Fibroblast of skin of left biceps (primary cell): ENCODE data around the gene PRIM2.
"Not testable (repeated sequence)": the region's sequence is repeated elsewhere in the genome, so short reads cannot be mapped to it uniquely, and the experiment has no call there.

Experiments
- DNase-seq, 2 experiments: peaks; one replicate each; pipeline ENCODE4 v3.0.0-alpha.2; 2013; ENCODE audit warnings: low read depth in 2 of 2

The PRIM2 gene

DNA sequence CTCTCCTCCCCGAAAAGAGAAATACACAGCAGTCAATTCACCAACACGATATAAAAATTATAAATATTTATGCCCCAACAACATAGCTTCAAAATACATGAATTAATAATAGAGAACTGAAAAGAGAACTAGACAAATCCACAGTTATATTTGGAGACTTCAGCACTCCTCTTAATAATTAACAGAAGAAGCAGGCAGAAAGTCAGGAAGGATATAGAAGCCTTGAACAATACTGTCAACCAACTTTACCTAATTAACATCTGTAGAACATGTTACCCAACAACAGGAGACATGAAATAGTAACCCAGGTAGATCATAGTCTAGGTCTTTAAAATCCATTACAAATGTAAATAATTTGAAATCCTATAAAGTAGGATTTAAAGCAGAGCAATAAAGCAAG, 293.2 kb downstream of the PRIM2 start:
- DNase-seq = not testable (repeated sequence)

DNA sequence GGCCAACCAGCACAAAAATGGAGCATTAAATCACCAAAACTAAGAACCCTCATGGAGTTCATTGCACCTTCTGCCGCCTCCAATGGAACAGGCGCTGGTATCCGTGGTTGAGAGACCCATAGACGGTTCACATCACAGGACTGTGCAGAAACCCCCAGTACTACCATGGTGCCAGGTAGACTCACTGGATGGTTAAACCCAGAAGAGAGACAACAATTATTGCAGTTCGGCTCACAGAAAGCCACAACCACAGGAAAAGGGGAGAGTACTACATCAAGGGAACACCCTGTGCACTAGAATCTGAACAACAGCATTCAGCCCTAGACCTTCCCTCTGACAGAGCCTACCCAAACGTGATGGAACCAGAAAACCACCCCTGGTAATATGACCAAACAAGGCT, 301.5 kb downstream of the PRIM2 start:
- DNase-seq = not testable (repeated sequence)

DNA sequence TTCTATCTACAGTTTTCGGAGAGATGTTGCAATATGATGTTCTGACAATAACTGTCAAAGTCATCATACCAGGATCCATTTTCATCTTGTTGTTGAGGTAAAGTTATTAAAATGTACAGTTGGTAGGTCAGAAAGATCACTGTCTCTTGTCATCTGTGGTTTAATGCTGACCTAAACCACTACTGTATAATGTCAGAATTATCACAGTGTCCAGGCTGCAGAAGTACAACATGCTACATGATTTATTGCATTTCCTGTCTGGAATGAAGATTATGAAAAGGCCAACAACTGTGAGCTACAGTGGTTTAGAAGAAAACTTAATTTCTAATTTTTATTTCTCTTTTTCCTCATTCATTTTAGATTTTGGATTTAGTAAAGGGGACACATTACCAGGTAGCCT, 314.3 kb downstream of the PRIM2 start:
- not testable (repeated sequence) for DNase-seq

DNA sequence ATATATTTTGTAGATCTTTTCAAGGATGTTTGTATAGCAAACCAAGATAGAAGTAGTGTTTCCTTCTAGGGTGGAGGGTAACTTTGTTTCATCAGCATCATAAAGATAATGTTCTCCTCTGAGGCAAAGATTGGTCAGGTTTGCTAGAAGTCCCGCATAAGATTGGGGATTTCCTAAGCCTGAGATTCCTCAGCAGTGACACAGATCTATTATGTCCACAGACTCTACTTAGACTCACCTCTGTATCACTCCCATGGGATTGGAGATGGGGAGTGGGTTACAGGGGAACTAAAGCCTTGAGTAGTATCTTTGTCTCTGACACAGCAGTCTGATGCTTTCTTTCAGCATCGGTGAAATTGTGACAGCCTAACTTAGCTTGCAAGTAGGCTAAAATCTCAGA, 341.1 kb downstream of the PRIM2 start:
- not testable (repeated sequence) for DNase-seq

DNA sequence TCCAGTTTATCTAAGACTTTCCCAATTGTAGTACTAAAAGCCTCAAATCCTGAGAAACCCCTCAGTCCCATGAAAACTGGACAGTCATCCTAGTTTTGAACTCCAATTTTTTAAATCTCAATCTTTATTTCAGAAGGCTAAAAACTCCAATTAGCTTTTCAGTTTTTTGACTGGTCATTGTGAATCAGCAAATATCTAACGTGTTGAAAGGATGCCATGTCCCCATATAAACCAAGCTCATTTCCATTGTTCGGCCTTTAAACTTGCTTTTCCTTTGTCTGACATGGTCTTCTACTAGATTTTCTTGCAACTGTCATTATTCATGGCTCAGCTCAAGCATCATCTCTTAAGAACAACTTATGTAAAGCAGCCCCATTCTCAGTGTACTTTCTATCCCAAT, 342.4 kb downstream of the PRIM2 start:
- DNase-seq = not testable (repeated sequence)

DNA sequence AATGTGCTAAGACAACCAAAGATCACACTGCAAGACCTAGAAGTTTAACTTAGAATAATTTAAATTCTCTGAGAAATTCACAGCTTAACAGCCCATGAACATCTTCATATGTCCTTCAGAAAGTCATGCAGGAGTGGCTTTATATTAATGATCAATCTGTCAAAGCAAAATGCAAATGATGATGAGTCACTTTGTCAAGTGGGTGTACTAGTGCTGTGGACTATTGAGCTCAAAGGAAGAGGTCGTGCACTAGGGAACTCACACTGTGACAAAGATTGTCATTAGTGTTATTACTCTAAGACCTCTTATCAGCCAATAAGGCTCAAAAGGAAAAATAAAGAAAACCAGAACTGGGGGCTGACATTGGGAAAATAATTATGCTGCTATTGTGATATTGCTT, 343.5 kb downstream of the PRIM2 start:
- DNase-seq = not testable (repeated sequence)

DNA sequence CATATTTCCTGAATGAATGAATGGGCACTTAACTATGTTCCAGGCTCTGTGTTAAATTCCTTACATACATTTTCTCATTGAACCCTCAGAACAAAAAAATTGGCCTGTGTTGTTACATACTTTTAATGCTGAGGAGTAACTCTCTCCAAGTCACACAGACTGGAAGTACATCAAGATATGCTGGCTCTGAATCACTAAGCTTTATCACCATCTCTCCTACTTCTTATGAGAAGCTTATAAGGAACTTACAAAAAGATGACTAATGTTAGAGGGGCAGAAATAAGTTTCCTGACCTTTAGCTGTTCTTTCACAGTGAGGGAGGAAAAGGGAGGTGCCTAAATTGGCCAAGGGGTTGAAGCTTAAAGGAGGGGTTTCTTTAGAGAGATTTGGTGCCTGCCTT, 350.7 kb downstream of the PRIM2 start:
- DNase-seq = not testable (repeated sequence)

DNA sequence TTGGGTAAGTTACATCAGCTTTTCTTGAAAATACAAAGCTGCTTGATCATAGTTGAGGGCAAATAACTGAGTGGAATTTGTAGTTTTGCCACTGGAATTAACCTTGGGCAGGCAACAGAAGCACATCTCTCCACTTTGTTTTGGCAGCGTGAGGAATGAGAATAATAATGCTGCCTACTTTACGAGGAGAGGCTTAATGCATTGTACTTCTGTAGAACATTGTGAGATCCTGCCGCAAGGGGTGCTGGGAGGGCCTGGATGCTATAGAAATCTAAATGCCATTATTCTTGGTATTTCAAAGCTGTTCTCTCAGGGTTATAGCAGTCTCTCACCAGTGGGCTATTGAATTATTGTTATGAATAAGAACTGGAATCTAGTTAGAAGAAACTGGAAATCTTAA, 353.8 kb downstream of the PRIM2 start:
- not testable (repeated sequence) for DNase-seq

DNA sequence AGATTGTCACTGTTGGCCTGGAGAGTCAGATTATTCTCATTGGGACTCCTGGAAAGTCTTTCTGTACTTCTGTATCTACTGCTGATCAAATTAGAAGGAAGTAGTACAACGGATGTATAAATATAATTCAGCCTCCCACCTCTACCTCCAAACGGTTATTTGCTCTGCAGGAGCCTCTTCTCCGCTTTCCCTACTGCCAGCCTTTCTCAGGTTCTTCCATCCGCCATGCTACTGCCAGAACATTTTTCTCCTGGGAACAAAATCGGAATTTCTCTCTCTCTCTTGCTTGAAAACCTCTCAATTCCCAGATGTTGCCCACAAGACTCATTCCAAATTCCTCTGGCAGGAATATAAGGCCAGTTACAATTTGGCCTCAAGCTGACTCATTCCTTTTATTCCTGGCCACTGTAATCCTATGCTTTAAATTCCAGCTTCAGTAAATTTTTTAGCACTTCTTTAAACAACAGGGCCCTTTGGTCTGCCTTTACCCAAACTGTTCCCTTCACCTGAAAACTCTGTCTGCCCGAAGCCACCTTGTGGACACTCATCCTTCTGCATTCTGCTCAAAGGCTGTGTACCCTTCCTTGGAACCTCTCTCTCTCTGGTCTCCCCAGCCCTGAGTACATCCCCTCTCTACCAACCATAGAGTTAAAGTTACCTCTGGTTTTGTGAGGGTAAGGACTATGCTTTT, 354.7 kb downstream of the PRIM2 start:
- DNase-seq = peak; percentile 1 to 2

DNA sequence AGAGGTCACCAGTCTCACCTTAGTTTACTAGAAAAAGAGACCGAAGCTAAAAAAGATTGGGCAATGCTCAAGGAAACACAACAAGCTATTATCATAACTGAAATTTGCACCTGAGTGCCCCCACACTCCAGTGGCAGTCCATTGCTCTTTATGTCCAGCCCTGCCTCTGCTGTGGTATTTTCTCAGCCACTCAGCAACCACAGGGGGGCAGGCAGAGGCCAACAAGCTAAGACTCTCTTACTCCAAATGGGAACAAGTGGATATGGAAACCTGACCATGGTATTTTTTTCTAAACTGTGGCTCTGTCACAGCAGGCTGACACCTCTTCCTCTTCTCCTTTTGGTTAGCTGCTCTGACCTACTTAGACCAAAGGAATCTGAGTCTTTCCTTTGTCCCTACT, 355.9 kb downstream of the PRIM2 start:
- not testable (repeated sequence) for DNase-seq

DNA sequence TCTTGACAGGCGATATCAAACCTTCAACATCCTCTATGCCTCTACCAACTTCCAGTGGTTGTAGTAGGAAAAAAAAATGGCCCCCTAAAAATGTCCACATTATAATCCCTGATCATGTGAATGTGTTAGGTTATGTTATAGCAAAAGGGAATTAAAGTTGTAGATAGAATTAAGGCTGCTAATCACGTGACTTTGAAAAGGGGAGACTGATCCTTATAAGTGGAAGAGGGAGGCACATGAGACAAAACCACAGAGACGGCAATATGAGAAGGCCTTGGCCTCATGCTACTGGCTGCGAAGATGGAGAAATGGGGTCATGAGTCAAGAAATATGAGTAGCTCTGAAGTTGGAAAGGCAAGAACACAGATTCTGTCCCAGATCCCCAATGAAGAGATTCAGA, 358.0 kb downstream of the PRIM2 start:
- not testable (repeated sequence) for DNase-seq

DNA sequence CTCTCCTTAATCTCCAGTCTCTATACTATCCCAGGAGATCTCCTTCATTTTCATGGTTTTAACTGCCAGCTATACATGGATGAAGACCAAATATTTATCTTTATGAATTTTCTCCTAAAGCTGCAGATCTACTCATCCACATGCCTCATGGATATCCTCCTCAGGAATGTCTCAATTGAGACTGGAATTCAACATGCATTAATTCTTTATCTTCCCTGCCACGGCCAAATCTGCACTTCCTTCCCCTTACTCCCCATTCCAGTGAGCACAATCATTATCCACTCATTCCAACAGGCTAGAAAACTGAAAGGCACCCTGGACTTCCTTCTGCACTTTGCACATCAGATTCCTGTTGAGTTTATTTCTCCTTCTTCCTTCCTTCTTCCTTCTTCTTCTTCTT, 379.0 kb downstream of the PRIM2 start:
- not testable (repeated sequence) for DNase-seq
